Amniotic stem cell (primary cell): Measurements from ENCODE around the gene KIRREL3.
"Not testable (repeated sequence)": the region's sequence is repeated elsewhere in the genome, so short reads cannot be mapped to it uniquely, and the experiment has no call there.

Experiments
- DNase-seq: peaks from one replicate; lab custom pipeline; 2025; lab: John Stamatoyannopoulos, UW

Gene KIRREL3

DNA sequence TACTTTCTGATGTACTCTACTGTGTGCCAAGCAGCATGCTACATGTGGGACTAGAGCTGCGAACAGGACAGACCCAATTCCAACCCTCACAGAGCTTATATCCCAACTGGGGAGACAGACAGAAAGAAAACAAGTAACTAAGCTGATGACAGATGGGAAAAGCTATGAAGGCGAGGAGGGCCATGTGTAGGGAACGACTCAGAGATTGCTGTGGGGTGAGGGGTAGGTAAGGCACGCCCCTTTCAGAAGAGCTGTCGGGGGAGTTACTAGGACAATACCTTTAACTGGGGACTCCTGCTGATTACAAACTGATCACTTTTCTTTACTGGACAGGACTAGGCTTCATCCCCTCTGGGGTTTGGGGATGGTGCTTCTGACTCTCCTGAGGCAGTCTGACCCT, 596.2 kb downstream of the KIRREL3 start:
- DNase-seq: no peak

DNA sequence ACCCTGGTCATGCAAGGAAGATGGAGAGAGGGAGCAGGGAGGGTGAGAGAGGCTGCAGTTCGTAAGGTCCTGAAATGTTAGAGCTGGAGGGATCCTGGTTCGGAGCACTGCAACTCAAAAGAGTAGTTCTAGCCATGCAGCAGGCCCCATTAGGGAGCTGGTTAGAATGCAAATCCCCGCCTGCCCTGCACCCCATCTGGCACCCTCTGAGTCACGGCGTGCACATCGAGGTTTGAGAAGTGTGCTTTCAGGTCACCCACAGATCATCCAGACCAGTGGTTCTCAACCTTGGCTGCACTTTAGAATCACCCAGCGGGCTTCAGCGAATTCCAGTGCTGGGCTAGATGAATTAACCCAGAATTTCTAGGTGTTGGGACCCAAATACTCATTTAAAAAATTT, 596.9 kb downstream of the KIRREL3 start:
- no peak for DNase-seq

DNA sequence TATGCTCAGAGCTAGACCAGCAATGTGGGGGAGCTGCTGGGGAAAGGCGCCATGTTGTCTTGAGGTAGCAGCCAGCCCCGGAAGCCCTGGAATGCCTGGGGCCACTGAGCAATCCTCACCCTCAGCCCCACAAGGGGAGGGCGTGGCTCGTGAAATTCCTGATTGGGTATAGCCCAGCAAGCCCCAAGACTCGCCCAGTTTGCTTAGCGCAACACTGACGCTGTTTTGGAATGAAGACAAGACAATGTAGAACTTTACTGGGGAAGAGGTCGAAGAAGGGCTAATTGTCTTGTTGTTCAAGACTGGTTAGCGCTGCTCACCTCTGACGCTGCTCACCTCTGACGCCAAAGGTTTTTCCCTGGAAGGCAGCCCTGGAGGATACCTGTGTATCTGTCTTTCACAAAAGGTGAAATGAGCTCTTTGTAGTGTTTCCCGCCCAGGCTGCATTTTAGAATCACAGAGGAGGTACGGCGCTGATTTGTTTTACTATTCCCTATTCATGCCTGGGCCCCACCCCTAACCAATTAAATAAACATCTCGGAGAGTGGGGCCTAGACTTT, 597.5 kb downstream of the KIRREL3 start:
- DNase-seq: no peak

DNA sequence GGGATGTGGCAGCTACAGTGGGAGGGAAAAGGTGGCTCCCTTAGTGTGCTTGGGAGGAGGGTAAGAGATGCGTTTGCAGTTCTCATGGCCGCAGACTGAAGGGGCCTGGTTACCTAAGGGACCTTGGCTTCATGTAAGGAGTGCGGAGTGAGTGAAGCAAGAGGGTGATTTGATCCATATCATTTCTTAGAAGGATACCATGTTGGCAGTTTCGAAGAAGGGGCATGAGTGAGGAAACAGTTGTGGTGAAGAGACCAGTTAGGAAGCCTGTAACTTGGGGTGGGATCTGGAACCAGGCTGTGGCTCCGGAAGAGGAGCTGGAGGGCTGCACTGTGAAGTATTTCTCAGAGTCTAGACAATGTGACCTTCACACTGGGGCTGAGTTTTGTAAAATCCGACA, 600.1 kb downstream of the KIRREL3 start:
- no peak for DNase-seq

DNA sequence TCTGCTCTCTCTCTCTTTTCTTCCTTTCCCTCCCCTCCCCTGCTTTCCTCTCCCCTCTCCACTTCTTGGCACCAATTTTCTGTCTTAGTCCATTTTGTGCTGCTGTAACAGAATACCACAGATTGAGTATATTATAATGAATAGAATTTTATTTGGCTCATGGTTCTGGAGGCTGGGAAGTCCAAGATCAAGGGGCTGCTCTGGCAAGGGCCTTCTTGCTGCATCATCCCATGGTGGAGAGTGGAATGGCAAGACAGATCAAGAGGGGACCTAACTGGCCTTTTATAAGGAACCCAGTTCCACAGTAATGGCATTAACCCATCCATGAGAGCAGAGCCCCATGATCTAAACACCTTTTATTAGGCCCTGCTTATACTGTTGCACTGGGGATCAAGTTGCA, 600.6 kb downstream of the KIRREL3 start:
- no peak for DNase-seq

DNA sequence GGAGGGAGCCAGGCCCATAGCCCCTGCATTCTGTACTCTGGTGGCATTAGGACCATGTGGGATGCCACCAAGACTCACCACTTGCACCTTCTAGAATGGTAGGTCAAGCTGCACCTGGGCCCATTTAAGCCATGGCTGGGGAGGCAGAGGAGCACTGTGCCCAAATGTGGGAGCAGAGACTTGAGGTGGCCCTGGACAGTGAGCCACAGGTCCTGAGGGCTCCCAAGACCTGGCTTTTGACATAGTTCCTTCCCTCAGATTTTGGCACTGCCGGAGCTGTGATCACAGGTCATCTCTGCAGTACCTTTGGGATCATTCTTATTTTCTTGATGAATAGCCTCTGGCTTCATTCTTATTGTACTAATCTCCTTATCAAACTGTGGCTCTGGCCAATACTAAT, 601.8 kb downstream of the KIRREL3 start:
- DNase-seq: no peak

DNA sequence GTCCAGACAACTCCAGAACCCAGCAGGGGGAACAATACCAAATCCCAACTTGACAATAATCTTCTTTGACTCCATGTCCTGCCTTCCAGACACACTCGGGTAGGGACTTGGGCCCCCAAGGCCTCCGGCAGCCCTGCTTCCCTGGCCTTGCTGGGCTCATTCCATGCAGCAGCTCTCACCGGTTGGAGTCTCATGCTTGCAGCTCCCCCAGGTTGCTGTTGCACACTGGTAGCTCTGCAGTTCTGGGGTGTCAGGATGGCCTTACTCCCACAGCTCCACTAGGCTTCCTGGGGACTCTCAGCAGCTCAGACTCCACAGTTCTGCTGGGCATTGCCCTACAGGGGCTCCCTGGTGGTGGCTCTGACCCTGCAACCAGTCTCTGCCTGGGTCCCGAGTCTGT, 602.3 kb downstream of the KIRREL3 start:
- no peak for DNase-seq

DNA sequence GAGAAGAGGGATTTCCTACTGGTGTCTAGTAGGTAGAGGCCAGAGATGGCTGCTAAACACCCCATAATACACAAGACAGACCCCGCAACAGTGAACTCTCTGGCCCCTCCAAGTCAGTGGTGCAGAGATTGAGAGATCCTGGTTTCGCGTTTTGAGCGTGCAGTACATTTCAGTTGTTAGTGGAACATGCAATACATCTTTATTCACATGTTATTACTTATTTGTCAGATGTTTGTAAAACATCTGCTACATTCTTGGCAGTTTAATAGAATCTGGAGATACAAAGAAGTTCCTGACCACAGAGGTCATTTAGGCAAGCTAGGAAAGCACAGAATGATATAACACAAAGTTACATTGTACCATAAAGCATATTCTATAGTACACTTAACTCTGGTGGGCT, 603.6 kb downstream of the KIRREL3 start:
- no peak for DNase-seq

DNA sequence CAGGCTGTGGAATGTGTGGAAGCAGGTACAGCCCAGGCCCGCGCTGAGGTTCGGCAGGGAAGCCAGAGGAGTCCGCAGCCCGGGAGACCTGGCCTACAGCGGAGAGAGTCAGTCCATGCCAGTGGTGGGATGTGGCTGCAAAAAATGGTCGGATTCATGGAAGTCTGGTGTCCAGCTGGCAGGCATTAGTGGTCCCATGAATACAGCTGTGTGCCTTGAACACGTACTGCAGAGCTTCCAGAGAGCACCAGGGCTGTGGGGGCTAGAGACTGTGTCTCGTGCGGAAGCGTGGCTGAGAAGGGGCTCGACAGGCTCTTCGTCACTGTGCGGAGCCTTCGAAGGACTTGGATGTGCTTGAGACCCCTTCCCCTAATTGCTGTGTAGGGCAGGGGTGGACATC, 604.3 kb downstream of the KIRREL3 start:
- DNase-seq: not testable (repeated sequence)

DNA sequence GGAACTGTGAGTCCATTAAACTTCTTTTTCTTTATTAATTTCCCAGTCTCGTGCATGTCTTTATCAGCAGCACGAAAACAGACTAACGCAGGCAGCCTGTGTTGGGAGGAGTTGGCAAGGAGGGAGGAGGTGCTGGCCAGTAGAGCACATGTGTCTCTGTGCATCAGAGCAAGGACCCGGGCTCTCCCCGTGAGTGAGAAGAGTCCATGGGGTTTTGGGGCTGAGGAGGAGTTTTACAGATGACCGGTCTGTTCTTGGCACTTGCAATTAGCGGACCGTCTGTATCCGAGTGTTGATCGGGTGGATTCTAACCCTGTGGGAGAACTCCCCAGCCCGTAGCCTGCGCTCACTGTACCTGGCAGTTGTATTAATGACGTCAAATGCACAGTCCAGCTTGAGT, 604.8 kb downstream of the KIRREL3 start:
- not testable (repeated sequence) for DNase-seq

DNA sequence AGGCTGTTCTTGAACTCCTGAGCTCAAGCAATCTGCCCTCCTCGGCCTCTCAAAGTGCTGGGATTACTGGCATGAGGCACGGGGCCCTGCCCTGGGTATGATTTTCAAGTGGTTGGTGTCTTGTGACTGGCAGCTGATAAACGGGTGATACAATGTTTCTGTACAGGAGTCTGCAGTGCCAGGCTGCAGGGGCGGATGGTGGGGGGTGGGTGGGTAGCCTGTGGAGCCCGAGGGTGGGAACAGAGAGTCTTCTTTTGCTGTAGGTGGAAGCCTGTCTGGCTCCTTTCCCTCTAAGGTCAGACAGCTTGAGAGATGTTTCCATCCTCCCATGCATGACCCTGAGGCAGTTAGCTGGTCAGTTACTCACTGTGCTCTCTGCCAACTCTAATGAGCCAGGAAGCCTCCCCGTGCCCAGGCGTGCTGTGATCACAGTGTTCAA, 605.9 kb downstream of the KIRREL3 start:
- DNase-seq: not testable (repeated sequence)

DNA sequence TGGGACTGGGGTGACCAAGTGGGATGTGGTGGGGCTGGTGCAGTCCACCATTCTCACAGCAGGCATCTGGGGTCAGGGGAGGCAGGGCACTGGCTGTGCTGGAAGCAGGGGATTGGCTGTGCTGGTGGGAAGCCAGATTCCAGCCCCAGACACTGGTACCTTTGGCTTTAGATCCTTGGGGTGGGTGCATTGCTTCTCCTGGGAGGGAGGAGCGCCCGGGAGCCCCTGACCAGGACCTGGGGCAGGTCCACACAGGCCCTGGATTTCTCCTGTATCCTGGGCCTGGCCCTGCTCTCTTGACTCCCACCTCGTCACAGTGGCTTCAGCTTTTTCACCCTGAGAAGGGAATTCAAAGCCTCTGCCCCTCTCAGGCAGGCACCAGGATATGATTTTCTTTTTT, 606.5 kb downstream of the KIRREL3 start:
- DNase-seq: no peak

DNA sequence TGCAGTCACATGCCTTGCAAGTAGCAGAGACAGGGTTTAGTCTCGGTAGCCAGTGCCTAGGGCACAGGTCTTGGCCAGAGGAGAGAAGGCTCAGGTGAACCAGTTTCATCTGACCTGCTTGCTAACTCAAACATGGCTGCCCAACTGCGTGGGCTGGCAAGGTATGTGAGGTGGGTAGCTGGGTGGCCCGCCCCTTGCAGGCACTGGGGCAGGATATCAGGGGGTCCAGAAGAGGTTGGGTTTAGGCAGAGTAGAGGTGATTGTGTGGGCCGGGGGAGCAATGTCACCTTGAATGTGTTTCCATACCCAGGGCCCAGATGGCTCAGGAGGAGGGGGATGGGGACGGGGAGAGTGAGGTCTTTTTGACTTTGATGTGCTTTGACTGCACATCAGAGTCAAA, 607.4 kb downstream of the KIRREL3 start:
- no peak for DNase-seq

DNA sequence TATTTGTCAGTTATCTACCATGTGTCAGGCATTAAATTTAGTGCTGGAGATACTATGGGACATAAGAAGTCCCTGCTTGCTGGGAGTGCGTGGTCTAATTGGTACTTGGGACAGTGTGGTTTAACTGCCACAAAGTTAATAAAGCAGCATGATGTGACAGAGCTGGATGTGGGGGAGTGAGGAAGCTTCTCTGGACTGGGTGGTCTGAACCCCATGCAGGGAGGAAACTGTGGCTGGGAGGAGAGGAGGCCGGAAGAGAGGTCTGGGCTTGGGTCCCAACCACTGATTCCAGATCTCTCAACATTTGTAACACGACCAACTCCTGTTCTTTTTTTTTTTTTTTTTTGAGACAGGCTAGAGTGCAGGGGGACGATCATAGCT, 607.9 kb downstream of the KIRREL3 start:
- no peak for DNase-seq

DNA sequence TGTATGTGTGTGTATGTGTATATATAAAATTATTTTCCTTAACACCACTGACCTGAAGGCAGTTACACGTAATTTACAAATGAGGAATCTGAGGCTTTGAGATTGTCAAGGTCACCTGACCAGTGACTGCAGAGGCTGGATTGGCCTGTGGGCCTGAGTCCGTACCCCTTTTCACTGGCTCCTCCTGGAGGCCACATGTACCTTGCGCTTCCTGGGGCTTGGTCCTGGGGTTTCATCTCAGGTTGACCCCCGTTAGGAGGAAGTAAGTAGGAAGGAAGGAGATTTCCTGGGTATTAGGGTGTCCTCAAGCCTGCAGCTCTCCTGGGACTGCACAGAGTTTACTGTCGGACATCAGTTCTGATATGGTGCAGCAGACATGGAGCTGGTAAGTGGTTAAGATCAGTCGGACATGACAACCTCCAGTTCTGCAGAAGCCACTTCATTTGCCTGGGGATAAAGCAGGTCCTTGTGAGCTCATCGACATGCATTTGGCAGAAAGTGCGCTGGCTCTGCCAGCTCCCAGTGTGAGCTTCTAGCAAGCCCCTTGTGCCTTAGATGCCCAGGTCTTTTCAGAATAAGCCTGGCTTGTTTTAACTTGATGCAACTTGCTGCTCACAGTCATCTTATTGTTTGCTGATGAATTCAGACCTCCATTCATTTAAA, 608.5 kb downstream of the KIRREL3 start:
- no peak for DNase-seq

DNA sequence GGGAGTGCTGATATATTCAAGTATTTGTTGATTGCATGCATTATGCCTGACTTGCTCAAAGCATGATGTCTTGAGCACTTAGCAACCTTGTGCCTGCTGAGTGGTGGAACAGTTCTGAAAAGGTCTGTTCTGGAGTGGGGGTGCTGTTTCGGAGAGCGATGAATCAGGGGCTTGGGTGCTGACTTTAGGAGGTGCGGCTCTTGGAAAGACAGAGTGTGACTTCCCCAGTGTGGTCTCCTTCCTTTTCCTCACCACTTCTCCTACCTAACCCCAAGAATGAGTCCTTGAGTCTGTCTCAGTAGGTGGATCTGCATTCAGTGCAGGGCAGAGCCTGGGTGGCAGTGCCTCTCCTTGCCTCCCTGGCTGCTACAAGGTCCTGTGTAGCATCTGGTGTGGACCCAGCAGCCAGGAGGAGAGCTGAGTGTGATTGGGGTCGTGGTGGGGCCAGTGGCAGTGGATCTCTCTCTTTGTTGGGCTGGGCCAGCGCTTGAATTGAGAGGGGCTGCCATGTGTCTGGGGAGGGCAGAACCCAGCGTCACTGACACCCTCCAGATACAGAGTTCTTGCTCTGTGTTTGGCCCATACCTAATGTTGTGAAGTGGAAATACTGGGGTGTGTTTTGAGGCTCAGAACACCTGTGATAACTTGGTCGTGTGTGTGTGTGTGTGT, 609.1 kb downstream of the KIRREL3 start:
- DNase-seq: no peak

DNA sequence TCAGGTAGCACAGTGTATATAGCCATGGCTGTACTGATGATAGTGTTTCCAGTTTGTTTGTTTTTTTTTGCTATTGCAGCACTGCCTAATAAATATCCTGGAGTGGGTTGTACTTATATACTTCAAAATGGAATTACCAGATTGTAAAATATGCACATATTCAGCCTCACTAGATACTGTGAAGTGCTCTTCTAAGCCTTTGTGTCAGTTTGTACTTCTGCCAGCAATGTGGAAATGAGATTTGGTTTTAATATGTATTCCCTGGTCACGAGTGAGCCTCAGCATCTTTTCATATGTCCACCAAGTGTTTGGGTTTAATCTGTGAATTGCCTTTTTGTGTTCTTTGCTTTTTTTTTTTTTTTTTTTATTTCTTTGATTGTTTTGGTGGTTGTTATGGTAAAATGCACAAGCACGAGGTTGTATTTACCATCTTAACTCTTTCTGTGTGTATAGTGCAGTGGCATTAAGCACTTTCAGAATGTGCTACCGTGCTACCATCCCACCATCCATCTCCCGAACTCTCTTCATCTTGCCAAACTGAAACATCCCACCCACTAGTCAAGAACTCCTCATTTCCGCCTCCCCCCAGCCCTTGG, 610.2 kb downstream of the KIRREL3 start:
- DNase-seq: no peak

DNA sequence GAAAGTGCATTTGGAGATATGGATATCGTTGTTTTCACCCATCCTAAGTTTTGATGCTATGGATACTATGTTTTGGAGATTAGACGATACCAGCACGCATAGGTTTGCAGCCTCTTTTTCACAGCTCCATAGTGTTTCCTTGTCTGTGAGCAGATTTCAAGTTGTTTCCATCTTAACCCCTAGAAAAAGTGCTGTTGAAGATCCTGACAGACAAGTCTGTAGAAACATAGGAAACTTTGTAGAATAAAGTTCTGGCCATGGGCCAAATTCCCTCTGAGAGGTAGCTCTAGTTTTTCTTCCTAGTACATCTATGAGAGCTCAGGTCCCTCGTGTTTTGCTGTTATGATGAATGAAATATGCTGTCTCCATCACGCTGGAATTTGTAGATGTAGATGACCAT, 612.7 kb downstream of the KIRREL3 start:
- DNase-seq: no peak

DNA sequence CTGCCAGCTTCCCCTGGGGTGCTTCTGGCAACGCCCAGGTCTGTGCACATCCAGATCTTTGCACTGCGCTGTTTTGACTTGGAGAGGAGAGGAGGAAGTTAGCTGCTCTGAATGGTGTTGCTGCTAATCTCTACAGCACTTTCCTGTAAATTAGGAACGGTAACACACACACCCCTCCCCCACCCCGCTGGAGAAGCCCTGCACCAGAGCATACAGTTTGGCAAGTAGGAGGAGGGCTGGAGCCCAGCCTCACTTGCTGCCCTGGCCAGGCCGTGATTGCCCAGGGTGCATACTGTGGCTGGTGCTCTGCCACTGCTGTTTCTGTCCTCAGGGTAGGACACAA, 613.9 kb downstream of the KIRREL3 start:
- not testable (repeated sequence) for DNase-seq

DNA sequence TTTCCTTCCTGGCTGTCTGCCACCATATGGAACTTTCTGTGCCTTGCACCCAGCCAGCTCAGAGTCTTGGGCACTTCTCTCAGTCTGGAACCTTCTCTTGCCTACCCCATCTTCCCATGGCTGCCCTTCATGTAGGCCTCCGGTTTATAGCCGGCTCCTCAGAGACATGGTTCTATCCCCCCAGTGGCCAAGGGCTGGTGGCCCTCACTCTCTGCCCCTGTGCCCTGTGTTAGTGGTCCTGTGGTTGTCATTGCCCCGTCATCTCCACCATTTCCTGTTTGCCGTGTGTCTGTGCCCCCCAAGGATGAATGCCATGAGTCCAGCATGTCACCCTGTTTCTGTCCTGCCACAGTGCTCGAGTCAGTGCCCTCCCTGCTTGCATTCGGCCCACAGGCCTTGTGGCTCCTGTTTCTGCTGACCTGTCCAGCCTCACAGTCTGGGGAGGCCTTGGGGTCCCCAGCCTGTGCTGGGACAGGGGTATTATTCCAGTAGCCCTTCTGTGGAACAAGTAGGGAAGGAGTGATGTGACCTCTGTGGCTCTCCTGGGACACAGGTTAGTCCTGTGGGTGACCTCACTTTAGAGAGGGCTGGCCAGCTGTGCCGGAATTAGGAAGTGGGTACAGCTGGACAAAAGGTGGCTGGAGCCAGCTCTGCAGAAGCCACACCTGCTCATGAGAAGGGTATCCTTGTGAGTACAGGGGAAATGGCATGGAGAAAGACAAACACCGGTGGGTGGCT, 614.4 kb downstream of the KIRREL3 start:
- no peak for DNase-seq

DNA sequence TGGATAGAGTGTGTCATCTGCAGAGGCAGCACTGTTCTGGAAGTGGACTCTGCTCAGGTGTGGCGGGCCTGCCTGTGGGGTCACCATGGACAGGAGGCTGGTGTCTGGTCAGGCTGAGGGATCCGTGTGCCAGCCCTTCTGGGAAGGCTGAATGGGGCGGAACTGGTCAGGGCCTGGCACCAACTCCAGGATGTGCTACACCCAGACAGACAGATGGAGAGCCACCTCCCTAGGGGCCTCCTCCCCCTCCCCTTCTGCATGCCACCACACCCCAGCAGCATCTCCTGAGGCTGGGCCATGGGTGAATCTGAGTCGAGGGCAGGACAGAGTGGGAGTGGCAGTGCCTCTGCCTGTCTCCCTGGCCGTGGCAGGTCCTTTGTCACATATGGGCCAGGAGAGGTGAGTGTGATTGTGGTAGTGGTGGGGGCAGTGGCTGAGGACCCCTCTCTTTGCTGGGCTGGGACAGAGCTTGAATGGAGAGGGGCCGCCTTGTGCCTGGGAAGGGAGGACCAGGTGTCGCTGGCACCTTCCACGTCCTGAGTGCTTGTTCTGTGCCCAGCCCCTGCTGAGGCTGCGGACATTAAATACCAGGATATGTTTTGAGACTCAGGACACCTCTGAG, 616.0 kb downstream of the KIRREL3 start:
- DNase-seq: no peak
